Hindlimb muscle (tissue), 1 donor: Measurements from ENCODE around the gene ESPNL. TPM values are rescaled to one million over a fixed set of nuclear protein-coding genes. Genes with fewer than 3 reads are reported as not detected.
"Not testable (repeated sequence)": the region's sequence is repeated elsewhere in the genome, so short reads cannot be mapped to it uniquely, and the experiment has no call there.

ENCODE experiments used
- DNase-seq: peaks from one replicate; pipeline ENCODE4 v3.0.0-alpha.2; 2013
- polyA plus RNA-seq: library from polyadenylated mRNA; unstranded; fragments of 120-200 nt; gene quantifications from one replicate; pipeline ENCODE4 v1.2.1, GENCODE V29; 2013; ENCODE audit not compliant: insufficient read length

Gene ESPNL
- polyA plus RNA-seq, 1 donor, result 1.2 TPM

GRCh38 chr2:238159071-238159539 is 59.0 kb downstream of the ESPNL start:
- no peak for DNase-seq

- DNase-seq, result no peak
Measured at GRCh38 chr2:238159661-238160205, 59.6 kb downstream of the ESPNL start.

GRCh38 chr2:238160206-238161129 is 60.3 kb downstream of the ESPNL start:
- no peak for DNase-seq

GRCh38 chr2:238161291-238162051 is 61.3 kb downstream of the ESPNL start:
- DNase-seq, result no peak

- DNase-seq, result no peak
Measured at GRCh38 chr2:238162251-238162845, 62.2 kb downstream of the ESPNL start.

- no peak for DNase-seq
Measured at GRCh38 chr2:238162846-238163441, 62.8 kb downstream of the ESPNL start.

GRCh38 chr2:238163481-238164198 is 63.5 kb downstream of the ESPNL start:
- DNase-seq, result no peak

GRCh38 chr2:238164906-238165287 is 64.8 kb downstream of the ESPNL start:
- DNase-seq, result no peak

GRCh38 chr2:238165288-238165921 is 65.3 kb downstream of the ESPNL start:
- no peak for DNase-seq

- no peak for DNase-seq
Measured at GRCh38 chr2:238166391-238167343, 66.5 kb downstream of the ESPNL start.

- DNase-seq, result no peak
Measured at GRCh38 chr2:238167344-238167715, 67.2 kb downstream of the ESPNL start.

- no peak for DNase-seq
Measured at GRCh38 chr2:238167761-238168160, 67.6 kb downstream of the ESPNL start.

GRCh38 chr2:238168196-238169047 is 68.3 kb downstream of the ESPNL start:
- DNase-seq, result no peak

- no peak for DNase-seq
Measured at GRCh38 chr2:238169048-238169707, 69.0 kb downstream of the ESPNL start.

GRCh38 chr2:238169708-238170251 is 69.6 kb downstream of the ESPNL start:
- no peak for DNase-seq

GRCh38 chr2:238170386-238171071 is 70.4 kb downstream of the ESPNL start:
- no peak for DNase-seq

GRCh38 chr2:238171072-238171431 is 70.9 kb downstream of the ESPNL start:
- not testable (repeated sequence) for DNase-seq
